Activated CD4-positive, alpha-beta T cell treated with anti-CD3 and anti-CD28 coated beads, Interleukin-2, amount 10 ng/mL, durations not matched to agents 7 days and 5 days (primary cell): ENCODE data around the gene CYTH1. TPM values are rescaled to one million over a fixed set of nuclear protein-coding genes. Genes with fewer than 3 reads are reported as not detected.
A peak's percentile ranks its signal among the peaks of the same experiment; 100 is the strongest.

Experiments used
- CTCF ChIA-PET: fragments of 350-600 bp; sonication (Branson Sonifier 250); formaldehyde crosslinking; loops from one replicate; lab custom pipeline; 2021; ENCODE audit warnings: antibody characterized with exemption; lab: Charles Lee
- POLR2A ChIA-PET: fragments of 350-600 bp; sonication (Branson Sonifier 250); formaldehyde crosslinking; loops from one replicate; lab custom pipeline; 2021; ENCODE audit warnings: antibody characterized with exemption; lab: Charles Lee
- DNase-seq: peaks from one replicate; pipeline ENCODE4 v3.0.0-alpha.2; 2020
- H3K27ac Mint-ChIP-seq: one replicate; pipeline ENCODE4 v1.8.0; 2021; ENCODE audit warnings: mild to moderate bottlenecking, moderate library complexity, mixed read lengths
- H3K27me3 Mint-ChIP-seq: one replicate; pipeline ENCODE4 v1.8.0; 2021; ENCODE audit warnings: mixed read lengths
- H3K36me3 Mint-ChIP-seq: one replicate; pipeline ENCODE4 v1.8.0; 2021; ENCODE audit warnings: low read depth, mixed read lengths
- H3K4me1 Mint-ChIP-seq: one replicate; pipeline ENCODE4 v1.8.0; 2021; ENCODE audit warnings: mixed read lengths
- H3K4me3 Mint-ChIP-seq: one replicate; pipeline ENCODE4 v1.8.0; 2021; ENCODE audit warnings: mild to moderate bottlenecking, moderate library complexity, mixed read lengths
- H3K9me3 Mint-ChIP-seq: one replicate; pipeline ENCODE4 v1.8.0; 2021; ENCODE audit warnings: mixed read lengths
- total RNA-seq, 2 experiments: library from RNA; stranded (reverse); gene quantifications; one replicate each; pipeline ENCODE4 v1.2.3, GENCODE V29; 2021

CYTH1 gene
- total RNA-seq, 2 experiments from 2014 or later: 244 to 251 TPM

DNA sequence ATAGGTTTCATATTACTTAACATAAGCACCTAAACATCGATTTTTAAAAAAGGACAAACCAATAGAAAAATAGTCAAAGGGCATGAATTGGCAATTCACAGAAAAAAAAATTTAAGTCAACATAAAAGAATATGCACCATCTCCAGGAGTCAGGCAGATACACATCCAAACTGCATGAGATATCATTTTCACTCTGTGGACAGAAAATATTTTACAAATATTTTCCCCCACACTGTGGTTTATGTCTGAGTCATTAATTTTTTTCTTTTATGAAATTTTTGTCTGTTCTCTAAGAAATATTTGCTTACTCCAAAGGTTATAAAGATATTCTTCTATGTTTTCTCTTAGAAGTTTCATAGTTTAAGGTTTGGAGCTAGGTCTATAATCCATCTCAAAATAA, 130.5 kb downstream of the CYTH1 start:
- DNase-seq: no peak
- peaks cover under 1% of the 10 kb centered on the region for H3K4me1 Mint-ChIP-seq
- H3K36me3 Mint-ChIP-seq: peaks cover 6% of the 10 kb centered on the region
- ChIA-PET POLR2A (no interaction called here), CTCF (no interaction called here)
- no peak overlapping the region for H3K27ac Mint-ChIP-seq
- no peak overlapping the region for H3K4me3 Mint-ChIP-seq
- H3K27me3 Mint-ChIP-seq: peaks cover 2% of the 10 kb centered on the region
- peaks cover 19% of the 10 kb centered on the region for H3K9me3 Mint-ChIP-seq

DNA sequence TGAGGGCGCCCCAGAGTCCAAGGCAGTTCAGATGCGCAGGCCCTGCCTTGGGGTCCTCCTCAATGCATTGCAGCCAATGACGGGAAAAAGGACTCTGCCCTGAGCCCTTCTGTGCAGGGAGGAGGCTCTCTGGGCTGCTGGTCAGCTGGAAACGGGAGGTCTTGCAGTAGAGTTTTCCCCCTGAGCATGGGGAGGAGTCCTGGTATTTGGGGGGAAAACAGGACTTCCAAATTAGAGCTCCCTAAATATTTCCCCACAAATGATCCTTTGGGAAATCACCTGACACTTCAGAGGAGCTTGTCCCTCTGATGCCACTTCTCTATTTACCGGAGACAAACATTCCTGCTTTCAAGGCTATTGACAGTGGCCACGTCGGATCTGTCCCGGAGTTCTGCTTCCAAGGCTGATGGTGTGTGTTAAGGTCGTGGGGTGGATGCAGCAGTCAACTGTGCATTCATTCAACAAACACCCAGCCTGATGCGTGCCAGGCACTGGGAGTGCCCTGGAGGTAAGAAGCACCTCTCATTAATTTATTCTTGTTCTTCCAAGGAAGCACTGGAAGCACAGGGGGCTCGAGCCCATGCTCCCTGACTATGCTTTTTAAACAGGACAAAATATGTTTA, 131.9 kb downstream of the CYTH1 start:
- POLR2A ChIA-PET: no interaction called here
- peaks cover 11% of the 10 kb centered on the region for H3K4me1 Mint-ChIP-seq
- peaks cover 11% of the 10 kb centered on the region for H3K36me3 Mint-ChIP-seq
- peaks cover 5% of the 10 kb centered on the region for H3K27me3 Mint-ChIP-seq
- DNase-seq: no peak
- H3K4me3 Mint-ChIP-seq: no peak overlapping the region
- H3K27ac Mint-ChIP-seq: no peak overlapping the region
- peaks cover 19% of the 10 kb centered on the region for H3K9me3 Mint-ChIP-seq
- CTCF ChIA-PET: interaction anchor here (0.9 kb wide), 1 partner anchor 40 kb away, joined by 3 read pairs; no protein-coding TSS in a partner anchor

DNA sequence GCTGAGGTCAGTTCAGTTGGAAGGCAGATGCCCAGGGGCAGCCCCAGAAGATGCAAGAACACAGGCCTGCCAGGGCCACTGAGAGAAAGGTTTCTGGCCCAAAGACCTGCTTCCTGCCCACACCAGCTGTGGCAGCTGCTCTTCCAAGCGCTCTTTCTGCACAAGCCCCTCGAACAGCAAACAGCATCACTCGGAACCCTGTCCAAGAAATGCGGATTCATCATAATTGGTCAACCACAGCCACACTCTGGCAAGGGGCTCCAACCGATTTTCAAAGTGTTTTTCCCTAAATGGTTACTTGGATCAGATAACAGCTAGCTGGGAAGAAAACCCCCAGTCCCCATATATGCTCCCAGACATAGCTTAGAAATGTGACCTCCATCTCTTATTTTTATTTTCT, 133.8 kb downstream of the CYTH1 start:
- CTCF ChIA-PET: no interaction called here
- POLR2A ChIA-PET: no interaction called here
- Mint-ChIP-seq H3K4me3 (no peak overlapping the region), H3K27ac (no peak overlapping the region), H3K27me3 (peaks cover 3% of the 10 kb centered on the region), H3K36me3 (peaks cover 11% of the 10 kb centered on the region), H3K4me1 (peaks cover 14% of the 10 kb centered on the region), H3K9me3 (peaks cover 19% of the 10 kb centered on the region)
- DNase-seq: no peak

DNA sequence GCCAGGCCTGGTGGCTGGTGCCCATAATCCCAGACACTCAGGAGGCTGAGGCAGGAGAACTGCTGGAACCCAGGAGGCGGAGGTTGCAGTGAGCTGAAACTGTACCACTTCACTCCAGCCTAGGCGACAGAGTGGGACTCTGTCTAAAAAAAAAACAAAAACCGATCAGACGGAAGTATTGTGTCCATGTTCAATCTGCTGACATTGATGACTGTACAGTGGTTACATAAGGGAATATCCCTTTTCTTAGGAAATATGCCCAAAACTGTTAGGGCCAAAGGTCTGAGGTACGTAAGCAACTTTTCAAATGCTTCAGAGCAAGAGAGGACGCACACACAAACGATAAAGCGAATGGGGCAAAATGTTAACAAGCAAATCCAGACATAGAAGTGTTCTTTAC, 135.0 kb downstream of the CYTH1 start:
- H3K4me3 Mint-ChIP-seq: no peak overlapping the region
- peaks cover 3% of the 10 kb centered on the region for H3K27me3 Mint-ChIP-seq
- no peak overlapping the region for H3K27ac Mint-ChIP-seq
- H3K36me3 Mint-ChIP-seq: peaks cover 11% of the 10 kb centered on the region
- ChIA-PET CTCF (no interaction called here), POLR2A (no interaction called here)
- no peak for DNase-seq
- H3K4me1 Mint-ChIP-seq: peaks cover 14% of the 10 kb centered on the region
- peaks cover 19% of the 10 kb centered on the region for H3K9me3 Mint-ChIP-seq

DNA sequence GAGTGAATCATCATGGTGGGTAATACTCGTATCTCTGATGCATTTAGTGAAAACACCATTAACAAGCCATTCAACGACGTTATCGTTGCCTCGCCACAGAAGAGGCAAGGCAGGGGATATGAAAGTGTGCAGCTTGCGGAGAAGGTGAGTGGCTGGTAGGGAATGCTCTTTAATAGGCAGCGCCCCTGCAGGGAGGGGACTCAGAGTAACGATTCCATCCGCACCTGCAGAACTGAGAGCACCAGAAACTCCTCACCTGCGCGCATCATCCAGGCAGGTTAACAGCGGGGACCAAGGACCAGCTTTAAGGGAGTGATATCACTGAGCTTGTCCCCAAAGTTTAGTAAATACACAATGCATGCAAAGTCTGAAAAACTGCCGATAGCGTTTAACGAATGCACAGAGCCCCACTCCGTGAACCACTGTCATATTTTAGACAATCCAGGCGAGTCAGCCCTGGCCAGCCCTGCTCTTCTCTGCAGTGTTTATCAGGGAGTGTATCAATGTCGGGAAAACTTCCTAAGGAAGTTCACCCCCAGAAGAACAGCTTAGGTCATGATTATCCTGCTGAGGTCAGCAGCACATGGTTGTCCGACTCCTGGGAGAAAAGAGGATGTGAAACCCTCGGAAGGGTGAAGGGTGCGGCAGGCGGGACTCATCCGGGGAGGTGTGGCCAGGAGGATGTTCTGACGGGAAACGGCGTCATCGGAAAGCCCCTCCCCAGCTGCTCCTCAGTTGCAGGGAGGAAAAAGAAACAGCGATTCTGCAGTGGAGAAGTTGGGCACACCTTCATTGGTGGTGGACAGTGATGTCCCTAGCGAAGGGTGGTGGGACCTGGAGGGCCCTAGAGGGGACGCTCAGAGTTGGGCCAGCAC, 136.4 kb downstream of the CYTH1 start:
- ChIA-PET CTCF (no interaction called here), POLR2A (interaction anchor here (0.6 kb wide), 1 partner anchor 1929 kb away, joined by 3 read pairs; no protein-coding TSS in a partner anchor)
- Mint-ChIP-seq H3K27ac (peak overlapping the region; percentile 86), H3K36me3 (peaks cover 11% of the 10 kb centered on the region), H3K4me3 (peak overlapping the region; percentile 11), H3K27me3 (peaks cover 3% of the 10 kb centered on the region), H3K4me1 (peaks cover 14% of the 10 kb centered on the region), H3K9me3 (peaks cover 19% of the 10 kb centered on the region)
- peak; percentile 62 for DNase-seq

DNA sequence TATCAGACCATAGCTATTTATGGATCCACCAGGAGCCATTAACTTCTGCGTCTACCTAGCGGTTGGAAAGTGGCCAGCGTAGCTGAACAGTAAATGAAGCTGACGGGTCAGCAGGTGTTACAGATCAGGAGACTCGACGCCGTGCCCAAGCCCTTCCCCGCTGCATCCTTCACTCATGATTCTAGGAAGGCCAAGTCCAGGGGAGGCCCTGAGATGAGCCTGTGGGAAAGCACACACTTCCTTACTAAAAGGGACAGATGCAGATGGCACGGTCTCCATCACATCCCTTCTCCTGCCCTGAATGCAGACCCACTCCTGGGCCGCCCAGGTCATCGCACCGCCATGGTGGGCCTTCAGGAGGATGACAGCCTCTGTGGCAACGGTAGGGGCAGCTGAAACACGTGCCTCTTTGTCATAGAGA, 137.1 kb downstream of the CYTH1 start:
- CTCF ChIA-PET: interaction anchor here (1.0 kb wide), 1 partner anchor 10 kb away, joined by 3 read pairs; no protein-coding TSS in a partner anchor
- no peak for DNase-seq
- H3K4me3 Mint-ChIP-seq: no peak overlapping the region
- H3K36me3 Mint-ChIP-seq: peaks cover 11% of the 10 kb centered on the region
- H3K9me3 Mint-ChIP-seq: peaks cover 19% of the 10 kb centered on the region
- peaks cover 3% of the 10 kb centered on the region for H3K27me3 Mint-ChIP-seq
- peaks cover 14% of the 10 kb centered on the region for H3K4me1 Mint-ChIP-seq
- no peak overlapping the region for H3K27ac Mint-ChIP-seq
- POLR2A ChIA-PET: no interaction called here

DNA sequence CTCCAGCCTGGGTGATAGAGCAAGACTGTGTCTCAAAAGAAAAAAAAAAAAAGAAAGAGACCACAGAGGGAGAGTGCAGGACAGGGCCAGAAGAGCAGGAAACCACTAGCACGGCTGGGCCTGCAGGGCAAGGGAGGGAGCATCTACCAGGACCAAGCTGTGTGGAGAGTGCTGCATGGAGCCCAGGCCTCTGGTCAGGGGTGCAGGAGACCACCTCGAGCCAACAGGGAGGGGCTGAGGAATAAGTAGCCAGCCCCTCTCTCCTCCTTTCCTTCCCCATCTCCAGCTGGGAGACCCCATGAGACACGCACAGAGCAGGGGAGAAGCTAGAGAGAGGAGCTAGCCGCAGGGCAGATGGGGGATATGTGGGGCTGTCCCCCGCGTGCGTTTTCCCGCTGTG, 137.8 kb downstream of the CYTH1 start:
- no peak overlapping the region for H3K4me3 Mint-ChIP-seq
- peaks cover 11% of the 10 kb centered on the region for H3K36me3 Mint-ChIP-seq
- no peak overlapping the region for H3K27ac Mint-ChIP-seq
- POLR2A ChIA-PET: no interaction called here
- H3K4me1 Mint-ChIP-seq: peaks cover 14% of the 10 kb centered on the region
- H3K27me3 Mint-ChIP-seq: peaks cover 3% of the 10 kb centered on the region
- DNase-seq: no peak
- CTCF ChIA-PET: interaction anchor here (1.0 kb wide), 1 partner anchor 9 kb away, joined by 3 read pairs; no protein-coding TSS in a partner anchor
- H3K9me3 Mint-ChIP-seq: peaks cover 14% of the 10 kb centered on the region

DNA sequence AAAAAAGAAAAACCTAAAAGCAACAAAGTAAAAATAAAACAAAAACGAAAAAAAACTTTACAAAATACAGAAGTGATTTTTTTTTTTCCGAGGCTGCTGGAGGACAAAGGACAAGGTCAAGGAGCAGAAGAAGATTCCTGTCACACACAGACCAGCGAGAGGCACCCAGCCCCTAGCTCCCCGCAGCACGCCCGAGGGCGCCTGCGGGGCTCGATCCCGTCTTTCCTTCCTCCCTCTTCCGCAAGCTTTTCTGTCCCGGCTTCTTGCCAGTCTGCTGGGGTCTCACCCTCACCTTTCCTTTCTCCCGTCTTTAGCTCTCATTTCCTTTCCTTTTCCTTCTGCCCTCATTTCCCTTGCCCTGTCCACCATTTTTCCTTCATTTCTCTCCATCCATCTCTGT, 138.7 kb downstream of the CYTH1 start:
- Mint-ChIP-seq H3K4me3 (no peak overlapping the region), H3K36me3 (peaks cover 7% of the 10 kb centered on the region), H3K27me3 (peaks cover 3% of the 10 kb centered on the region), H3K4me1 (peaks cover 18% of the 10 kb centered on the region), H3K9me3 (peaks cover 10% of the 10 kb centered on the region), H3K27ac (no peak overlapping the region)
- DNase-seq: no peak
- ChIA-PET CTCF (no interaction called here), POLR2A (no interaction called here)

DNA sequence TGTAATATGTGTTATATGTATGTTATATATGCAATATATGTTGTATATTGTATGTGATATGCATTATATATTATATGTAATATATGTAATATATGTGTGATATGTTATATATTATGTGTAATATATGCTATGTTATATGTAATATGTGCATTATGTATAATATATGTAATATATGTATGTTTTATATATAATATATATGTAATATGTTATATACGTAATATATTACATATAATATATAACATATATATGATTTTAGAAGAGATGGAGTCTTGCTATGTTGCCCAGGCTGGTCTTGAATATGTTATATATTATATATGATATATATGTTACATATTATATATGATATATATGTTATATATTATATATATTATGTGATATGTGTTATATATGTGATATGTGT, 139.4 kb downstream of the CYTH1 start:
- Mint-ChIP-seq H3K4me3 (no peak overlapping the region), H3K27me3 (peaks cover 3% of the 10 kb centered on the region), H3K9me3 (peaks cover 5% of the 10 kb centered on the region), H3K36me3 (peaks cover 5% of the 10 kb centered on the region), H3K27ac (no peak overlapping the region), H3K4me1 (peaks cover 18% of the 10 kb centered on the region)
- DNase-seq: no peak
- CTCF ChIA-PET: no interaction called here
- POLR2A ChIA-PET: no interaction called here

DNA sequence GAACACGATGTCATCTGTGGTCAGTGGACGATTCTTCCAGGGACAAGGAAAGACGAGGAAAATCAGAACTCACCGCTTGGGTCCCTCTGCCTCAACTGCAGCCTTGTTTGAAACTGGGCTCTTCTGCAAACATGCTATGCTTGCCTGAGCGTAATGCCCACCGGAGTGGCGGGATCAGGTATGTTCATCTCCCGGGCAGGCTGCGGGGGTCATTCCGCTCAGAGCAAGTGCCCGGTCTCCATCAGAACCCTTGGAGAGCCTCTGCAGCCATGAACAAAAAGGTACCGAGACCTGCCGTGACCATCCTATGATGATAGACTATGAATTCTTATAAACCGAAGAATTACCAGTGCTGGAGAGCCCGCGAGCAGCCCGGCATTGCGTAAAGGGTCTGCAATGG, 140.4 kb downstream of the CYTH1 start:
- CTCF ChIA-PET: interaction anchor here (0.6 kb wide), 1 partner anchor 1137 kb away, joined by 5 read pairs; no protein-coding TSS in a partner anchor
- POLR2A ChIA-PET: no interaction called here
- Mint-ChIP-seq H3K27me3 (peaks cover 3% of the 10 kb centered on the region), H3K36me3 (peaks cover 5% of the 10 kb centered on the region), H3K9me3 (no peaks in the 10 kb centered on the region), H3K4me3 (no peak overlapping the region), H3K4me1 (peaks cover 18% of the 10 kb centered on the region), H3K27ac (no peak overlapping the region)
- DNase-seq: no peak

DNA sequence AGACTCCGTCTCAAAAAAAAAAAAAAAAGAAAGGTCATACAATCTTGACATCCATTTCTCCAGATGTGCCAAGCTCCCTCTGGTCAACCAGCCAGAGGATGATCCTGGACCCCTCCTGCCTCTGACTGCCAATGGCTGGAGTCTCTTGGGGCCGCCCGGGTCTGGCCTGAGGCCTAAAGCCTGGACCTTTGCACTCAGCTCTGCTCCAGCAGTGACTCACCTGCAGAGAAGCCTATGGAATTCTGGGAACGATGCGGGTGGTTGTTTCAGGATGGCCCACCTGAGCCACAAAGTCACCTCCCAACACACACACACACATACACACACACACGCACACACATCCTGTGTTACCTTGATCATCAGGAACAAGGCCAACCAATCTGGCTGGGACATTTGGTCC, 140.8 kb downstream of the CYTH1 start:
- ChIA-PET CTCF (interaction anchor here (0.6 kb wide), 1 partner anchor 1138 kb away, joined by 5 read pairs; no protein-coding TSS in a partner anchor), POLR2A (no interaction called here)
- Mint-ChIP-seq H3K36me3 (peaks cover 5% of the 10 kb centered on the region), H3K4me1 (peaks cover 17% of the 10 kb centered on the region), H3K27ac (no peak overlapping the region), H3K27me3 (peaks cover 3% of the 10 kb centered on the region), H3K4me3 (no peak overlapping the region), H3K9me3 (no peaks in the 10 kb centered on the region)
- DNase-seq: no peak

DNA sequence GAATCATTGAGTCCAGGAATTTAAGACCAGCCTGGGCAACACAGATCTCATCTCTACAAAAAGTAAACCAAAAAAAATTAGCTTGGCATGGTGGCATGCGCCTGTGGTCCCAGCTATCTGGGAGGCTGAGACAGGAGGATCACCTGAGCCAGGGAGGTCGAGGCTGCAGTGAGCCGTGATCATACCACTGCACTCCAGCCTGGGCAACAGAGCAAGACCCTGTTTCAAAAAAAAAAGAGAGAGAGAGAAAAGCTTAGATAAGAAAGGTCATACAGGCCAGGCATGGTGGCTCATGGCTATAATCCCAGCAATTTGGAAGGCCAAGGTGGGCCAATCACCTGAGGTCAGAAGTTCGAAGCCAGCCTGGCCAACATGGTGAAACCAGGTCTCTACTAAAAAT, 141.4 kb downstream of the CYTH1 start:
- DNase-seq: no peak
- Mint-ChIP-seq H3K36me3 (no peaks in the 10 kb centered on the region), H3K4me3 (no peak overlapping the region), H3K9me3 (no peaks in the 10 kb centered on the region), H3K4me1 (peaks cover 12% of the 10 kb centered on the region), H3K27ac (peak overlapping the region; percentile 19), H3K27me3 (peaks cover under 1% of the 10 kb centered on the region)
- ChIA-PET POLR2A (no interaction called here), CTCF (no interaction called here)
